Measurements from ENCODE around the gene MCAM. TPM values are rescaled to one million over a fixed set of nuclear protein-coding genes. Genes with fewer than 3 reads are reported as not detected.

MCAM gene
- total and polyA plus RNA-seq, 3 donors from 2014 or later = 39.1 to 45.1 (median 43.1) TPM

DNA sequence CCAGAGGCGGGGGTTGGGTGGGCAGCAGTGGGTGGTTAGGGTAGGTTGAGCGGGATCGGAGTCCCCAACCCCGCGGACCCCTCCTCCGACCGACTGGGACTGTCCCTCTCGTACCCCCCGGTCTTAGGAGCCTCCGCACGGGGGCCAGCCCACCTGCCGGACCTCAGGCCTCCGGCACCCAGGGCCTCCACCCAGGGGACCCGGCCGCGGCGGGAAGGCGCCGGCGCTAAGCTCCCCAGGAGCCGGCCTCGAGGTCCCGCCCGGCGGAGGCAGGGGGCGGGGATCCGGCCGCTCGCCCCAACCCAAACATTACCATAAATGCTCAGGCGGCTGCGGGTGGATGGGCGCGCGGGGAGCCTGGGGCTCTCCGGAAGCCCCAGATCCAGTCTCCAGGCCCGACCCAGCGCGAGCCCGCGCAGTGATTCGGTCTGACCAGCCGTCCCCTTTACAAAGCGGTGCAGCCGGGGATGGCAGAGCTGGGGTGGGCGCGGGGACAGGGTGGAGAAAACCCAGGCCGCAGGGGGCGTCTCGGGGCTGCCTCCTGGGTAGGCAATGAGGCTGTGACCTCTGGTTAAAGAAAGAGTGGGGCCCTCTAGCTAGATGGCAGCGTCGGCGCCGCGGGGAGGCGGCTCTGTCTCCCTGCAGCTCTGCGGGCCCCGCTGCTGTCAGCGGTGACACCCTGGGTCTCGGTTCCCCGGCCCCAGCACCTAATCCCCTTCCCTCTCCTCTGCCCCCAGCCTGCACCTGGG lies 4.0 kb upstream of the MCAM start:
- DNase-seq = no peak
- 0 to 5% methylated on average over 4 to 21 of the region's 60 CpGs for WGBS, 2 donors
- no peaks in the 10 kb centered on the region for H3K36me3 ChIP-seq (ENCODE audit: low read depth, missing control alignments)
- H3K4me3 ChIP-seq = peak overlapping the region; percentile 42 to 63
- peaks cover 33% of the 10 kb centered on the region for H3K4me1 ChIP-seq
- intact Hi-C loops (cut with DNase I; ENCODE audit: low total_unique reads) = loop anchor here (5.0 kb wide), 1 partner anchor 114 kb away; the partner anchor contains the start of gene CBL
- no peaks in the 10 kb centered on the region for H3K27me3 ChIP-seq
- H3K9me3 ChIP-seq = no peaks in the 10 kb centered on the region
- peak overlapping the region; percentile 61 to 80 for H3K27ac ChIP-seq
- TF ChIP-seq POLR2A (IDR thresholded peaks at IDR 0.05) = no peak
- TF ChIP-seq, protein P1, sequence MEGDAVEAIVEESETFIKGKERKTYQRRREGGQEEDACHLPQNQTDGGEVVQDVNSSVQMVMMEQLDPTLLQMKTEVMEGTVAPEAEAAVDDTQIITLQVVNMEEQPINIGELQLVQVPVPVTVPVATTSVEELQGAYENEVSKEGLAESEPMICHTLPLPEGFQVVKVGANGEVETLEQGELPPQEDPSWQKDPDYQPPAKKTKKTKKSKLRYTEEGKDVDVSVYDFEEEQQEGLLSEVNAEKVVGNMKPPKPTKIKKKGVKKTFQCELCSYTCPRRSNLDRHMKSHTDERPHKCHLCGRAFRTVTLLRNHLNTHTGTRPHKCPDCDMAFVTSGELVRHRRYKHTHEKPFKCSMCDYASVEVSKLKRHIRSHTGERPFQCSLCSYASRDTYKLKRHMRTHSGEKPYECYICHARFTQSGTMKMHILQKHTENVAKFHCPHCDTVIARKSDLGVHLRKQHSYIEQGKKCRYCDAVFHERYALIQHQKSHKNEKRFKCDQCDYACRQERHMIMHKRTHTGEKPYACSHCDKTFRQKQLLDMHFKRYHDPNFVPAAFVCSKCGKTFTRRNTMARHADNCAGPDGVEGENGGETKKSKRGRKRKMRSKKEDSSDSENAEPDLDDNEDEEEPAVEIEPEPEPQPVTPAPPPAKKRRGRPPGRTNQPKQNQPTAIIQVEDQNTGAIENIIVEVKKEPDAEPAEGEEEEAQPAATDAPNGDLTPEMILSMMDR (IDR thresholded peaks at IDR 0.05) = no peak

DNA sequence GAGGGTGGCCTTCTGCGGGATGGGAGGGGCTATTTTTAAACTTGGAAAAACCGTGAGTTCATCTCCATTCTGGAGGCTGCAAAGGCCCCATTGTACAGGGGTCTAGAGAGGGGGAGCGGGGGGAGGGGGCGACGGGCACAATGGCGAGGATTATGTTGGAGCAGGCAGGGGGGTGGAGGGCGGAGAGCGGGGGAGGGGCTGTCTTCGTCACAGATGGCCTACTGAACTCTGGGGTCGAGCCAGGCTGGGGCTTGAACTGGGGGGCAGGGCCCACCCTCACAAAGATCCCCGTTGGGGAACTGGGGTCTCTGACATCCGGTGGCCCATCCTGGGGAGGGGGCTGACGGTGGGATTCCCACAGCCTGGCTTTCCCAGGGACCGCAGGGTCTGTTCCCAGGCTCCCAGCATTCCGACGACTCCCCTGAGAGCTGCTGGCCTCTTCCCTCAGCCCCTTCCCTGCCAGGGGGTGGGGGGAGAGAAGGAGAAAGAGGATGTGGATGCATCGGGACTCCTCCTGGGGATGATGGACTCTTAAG lies 3.4 kb upstream of the MCAM start:
- no peak for TF ChIP-seq POLR2A (IDR thresholded peaks at IDR 0.05)
- TF ChIP-seq, protein P1 (IDR thresholded peaks at IDR 0.05) = no peak
- Histone ChIP-seq H3K4me3 (peak overlapping the region; percentile 42 to 63), H3K4me1 (peaks cover 40% of the 10 kb centered on the region), H3K36me3 (ENCODE audit: low read depth, missing control alignments) (no peaks in the 10 kb centered on the region), H3K9me3 (no peaks in the 10 kb centered on the region), H3K27me3 (no peaks in the 10 kb centered on the region), H3K27ac (peak overlapping the region; percentile 61 to 80)
- WGBS, 2 donors = 33 to 37% methylated on average over 14 to 17 of the region's 17 CpGs
- intact Hi-C loops (cut with DNase I; ENCODE audit: low total_unique reads) = loop anchor here (5.0 kb wide), 1 partner anchor 113 kb away; the partner anchor contains the start of gene CBL
- DNase-seq = no peak

GRCh38 chr11:119319700-119320239 lies 2.8 kb upstream of the MCAM start:
- 51 to 70% methylated on average over 11 of the region's 11 CpGs for WGBS, 2 donors
- Histone ChIP-seq H3K9me3 (no peaks in the 10 kb centered on the region), H3K27me3 (no peaks in the 10 kb centered on the region), H3K4me3 (no peak overlapping the region), H3K4me1 (peaks cover 42% of the 10 kb centered on the region), H3K27ac (peak overlapping the region; percentile 61 to 80), H3K36me3 (ENCODE audit: low read depth, missing control alignments) (no peaks in the 10 kb centered on the region)
- TF ChIP-seq POLR2A (IDR thresholded peaks at IDR 0.05) = no peak
- TF ChIP-seq, protein P1 (IDR thresholded peaks at IDR 0.05) = no peak
- DNase-seq = no peak
- intact Hi-C loops (cut with DNase I; ENCODE audit: low total_unique reads) = loop anchor here (5.0 kb wide), 1 partner anchor 112 kb away; the partner anchor contains the start of gene CBL

DNA sequence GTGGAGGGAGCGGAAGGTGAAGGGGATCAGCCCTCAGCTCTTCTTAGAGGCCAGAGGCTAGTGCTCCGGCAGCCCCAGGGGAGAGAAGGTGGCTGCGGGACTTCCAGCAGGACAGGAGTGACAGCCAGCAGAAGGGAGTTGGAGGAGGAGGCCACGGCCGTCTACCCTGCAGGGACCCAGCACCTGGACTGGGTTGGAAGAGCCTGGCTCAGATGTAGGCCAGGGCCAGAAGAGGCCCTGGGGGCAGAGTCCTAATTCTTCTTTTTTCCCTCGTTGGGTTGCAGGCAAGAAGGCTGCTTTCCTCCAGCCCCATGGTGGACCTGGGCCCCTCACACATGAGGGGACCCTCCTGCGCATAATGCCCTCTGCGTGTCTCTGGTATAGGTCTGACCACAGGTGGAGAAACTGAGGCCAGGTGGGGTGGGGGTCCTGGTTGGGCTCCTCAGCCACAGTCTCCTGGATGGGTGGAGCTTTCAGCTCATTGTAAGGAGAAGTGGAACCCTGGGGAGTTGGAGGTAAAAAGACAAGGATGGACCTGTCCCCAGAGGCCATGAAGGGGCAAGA lies 2.3 kb upstream of the MCAM start:
- H3K27me3 ChIP-seq = no peaks in the 10 kb centered on the region
- TF ChIP-seq, protein P1 (IDR thresholded peaks at IDR 0.05) = no peak
- no peak for TF ChIP-seq POLR2A (IDR thresholded peaks at IDR 0.05)
- DNase-seq = no peak
- H3K9me3 ChIP-seq = no peaks in the 10 kb centered on the region
- 84 to 95% methylated on average over 4 to 8 of the region's 8 CpGs for WGBS, 2 donors
- peak overlapping the region in 1 of 2 donors; percentile 45 for H3K27ac ChIP-seq
- peaks cover 42% of the 10 kb centered on the region for H3K4me1 ChIP-seq
- intact Hi-C loops (cut with DNase I; ENCODE audit: low total_unique reads) = no loop called here
- no peaks in the 10 kb centered on the region for H3K36me3 ChIP-seq (ENCODE audit: low read depth, missing control alignments)
- no peak overlapping the region for H3K4me3 ChIP-seq
